Loucy (cell line): ENCODE data around the gene COL23A1.

Experiments used
- H2AFZ ChIP-seq: fragments of 200-600 bp; sonication (generic); 2 replicates; pipeline ENCODE4 v1.6.0; 2016; ENCODE audit warnings: antibody characterized with exemption, mild to moderate bottlenecking, low read length, moderate library complexity
- H3F3A ChIP-seq: fragments of 200-600 bp; 2 replicates; pipeline ENCODE4 v1.6.0; 2016; ENCODE audit warnings: antibody characterized with exemption, low read depth, mild to moderate bottlenecking
- H3K27me3 ChIP-seq: fragments of 200-600 bp; sonication (generic); 2 replicates; pipeline ENCODE4 v1.6.1; 2014; ENCODE audit warnings: low read length, mild to moderate bottlenecking; ENCODE audit not compliant: insufficient read depth, poor library complexity, severe bottlenecking
- H3K36me3 ChIP-seq: fragments of 200-600 bp; sonication (generic); 2 replicates; pipeline ENCODE4 v1.6.1; 2016; ENCODE audit warnings: low read length; ENCODE audit not compliant: insufficient read depth
- H3K4me1 ChIP-seq: fragments of 200-600 bp; sonication (generic); 2 replicates; pipeline ENCODE4 v1.5.1; 2014; ENCODE audit warnings: low read length, mild to moderate bottlenecking; ENCODE audit not compliant: insufficient read depth, poor library complexity, severe bottlenecking
- H3K4me2 ChIP-seq: fragments of 200-600 bp; sonication (generic); 2 replicates; pipeline ENCODE4 v1.6.0; 2014; ENCODE audit warnings: antibody characterized with exemption, low read length, low read depth, mild to moderate bottlenecking; ENCODE audit not compliant: poor library complexity, severe bottlenecking
- H3K4me3 ChIP-seq: fragments of 200-600 bp; sonication (generic); 2 replicates; pipeline ENCODE4 v1.5.1; 2014; ENCODE audit warnings: low read length, mild to moderate bottlenecking, mixed read lengths; ENCODE audit not compliant: poor library complexity, severe bottlenecking
- H3K79me2 ChIP-seq: fragments of 200-600 bp; sonication (generic); 2 replicates; pipeline ENCODE4 v1.6.1; 2014; ENCODE audit warnings: low read length; ENCODE audit not compliant: insufficient read depth
- H3K9ac ChIP-seq: fragments of 200-600 bp; sonication (generic); 2 replicates; pipeline ENCODE4 v1.6.0; 2014; ENCODE audit warnings: mild to moderate bottlenecking, low read depth, low read length, moderate library complexity; ENCODE audit not compliant: poor library complexity, severe bottlenecking
- H3K9me2 ChIP-seq: fragments of 200-600 bp; sonication (generic); replicated peaks from 2 replicates; pipeline ENCODE4 v1.6.1; 2016; ENCODE audit warnings: low read depth, low read length, mixed read lengths
- H3K9me3 ChIP-seq: fragments of 200-600 bp; sonication (generic); 2 replicates; pipeline ENCODE4 v1.6.1; 2014; ENCODE audit warnings: mild to moderate bottlenecking, antibody characterized with exemption, low read length, low read depth; ENCODE audit not compliant: insufficient read depth
- H4K20me1 ChIP-seq: fragments of 200-600 bp; sonication (generic); 2 replicates; pipeline ENCODE4 v1.6.0; 2014; ENCODE audit warnings: antibody characterized with exemption, low read length, mild to moderate bottlenecking; ENCODE audit not compliant: insufficient read depth, poor library complexity, severe bottlenecking
- CTCF ChIP-seq: fragments of 200-600 bp; sonication (generic); conservative IDR thresholded peaks from 2 replicates; pipeline ENCODE4 v1.5.1; 2014; ENCODE audit warnings: mild to moderate bottlenecking, antibody characterized with exemption, low read length
- EZH2phosphoT487 ChIP-seq: fragments of 200-600 bp; IDR thresholded peaks from 2 replicates; pipeline ENCODE4 v1.6.1; 2018; ENCODE audit warnings: antibody characterized with exemption, mild to moderate bottlenecking, moderate library complexity, borderline replicate concordance

COL23A1 gene

GRCh38 chr5:178551468-178551867 is 38.7 kb downstream of the COL23A1 start:
- Histone ChIP-seq H3K4me3 (no peak overlapping the region), H3K9me2 (no peaks in the 10 kb centered on the region), H3K9ac (no peak overlapping the region), H2AFZ (no peak overlapping the region), H3K79me2 (no peaks in the 10 kb centered on the region), H3K27me3 (no peaks in the 10 kb centered on the region), H3K36me3 (no peaks in the 10 kb centered on the region), H3K9me3 (no peaks in the 10 kb centered on the region), H3F3A (no peaks in the 10 kb centered on the region), H4K20me1 (no peaks in the 10 kb centered on the region), H3K4me2 (no peak overlapping the region), H3K4me1 (no peaks in the 10 kb centered on the region)
- no peak for TF ChIP-seq EZH2phosphoT487
- TF ChIP-seq CTCF = 0 out of 2 replicates have a peak, but pooled peaks have one; percentile 10

GRCh38 chr5:178551059-178551458 is 39.1 kb downstream of the COL23A1 start:
- H3K4me2 ChIP-seq = no peak overlapping the region

GRCh38 chr5:178548746-178549145 is 41.4 kb downstream of the COL23A1 start:
- no peak overlapping the region for H3K4me2 ChIP-seq
- H3K9me2 ChIP-seq = no peaks in the 10 kb centered on the region
- H3K79me2 ChIP-seq = no peaks in the 10 kb centered on the region
- H3K27me3 ChIP-seq = no peaks in the 10 kb centered on the region
- no peak overlapping the region for H3K4me3 ChIP-seq
- no peak overlapping the region for H3K9ac ChIP-seq
- H4K20me1 ChIP-seq = no peaks in the 10 kb centered on the region
- no peak for TF ChIP-seq CTCF
- TF ChIP-seq EZH2phosphoT487 = no peak
- no peak overlapping the region for H2AFZ ChIP-seq
- no peaks in the 10 kb centered on the region for H3K36me3 ChIP-seq
- no peaks in the 10 kb centered on the region for H3K4me1 ChIP-seq
- no peaks in the 10 kb centered on the region for H3F3A ChIP-seq
- no peaks in the 10 kb centered on the region for H3K9me3 ChIP-seq

More at GRCh38 chr5:178551059-178551458, 39.1 kb downstream of the COL23A1 start:
- TF ChIP-seq EZH2phosphoT487 = no peak
- peak; percentile 37 for TF ChIP-seq CTCF
- no peaks in the 10 kb centered on the region for H3K79me2 ChIP-seq
- no peaks in the 10 kb centered on the region for H3K36me3 ChIP-seq
- H3F3A ChIP-seq = no peaks in the 10 kb centered on the region
- H3K4me3 ChIP-seq = no peak overlapping the region
- no peaks in the 10 kb centered on the region for H3K4me1 ChIP-seq
- no peaks in the 10 kb centered on the region for H3K9me3 ChIP-seq
- H4K20me1 ChIP-seq = no peaks in the 10 kb centered on the region
- H3K9ac ChIP-seq = no peak overlapping the region
- no peaks in the 10 kb centered on the region for H3K27me3 ChIP-seq
- H3K9me2 ChIP-seq = no peaks in the 10 kb centered on the region
- H2AFZ ChIP-seq = no peak overlapping the region
